Right renal pelvis (tissue), 4 donors: ENCODE results near the gene GFOD1. TPM values are rescaled to one million over a fixed set of nuclear protein-coding genes. Genes with fewer than 3 reads are reported as not detected.

ENCODE experiments used
- DNase-seq, 4 donors: peaks; one replicate each; pipeline ENCODE4 v3.0.0-alpha.2; 2013; ENCODE audit warnings: low read depth in 4 of 4, low spot score in 3 of 4, missing footprints in 1 of 4
- polyA plus RNA-seq, 4 donors: library from polyadenylated mRNA; unstranded; fragments of 120-200 nt; gene quantifications; one replicate each; pipeline ENCODE4 v1.2.1, GENCODE V29; 2013; ENCODE audit not compliant: insufficient read length in 4 of 4

Gene GFOD1
- polyA plus RNA-seq, 4 donors, result 1.3 to 2.1 (median 1.7) TPM

DNA sequence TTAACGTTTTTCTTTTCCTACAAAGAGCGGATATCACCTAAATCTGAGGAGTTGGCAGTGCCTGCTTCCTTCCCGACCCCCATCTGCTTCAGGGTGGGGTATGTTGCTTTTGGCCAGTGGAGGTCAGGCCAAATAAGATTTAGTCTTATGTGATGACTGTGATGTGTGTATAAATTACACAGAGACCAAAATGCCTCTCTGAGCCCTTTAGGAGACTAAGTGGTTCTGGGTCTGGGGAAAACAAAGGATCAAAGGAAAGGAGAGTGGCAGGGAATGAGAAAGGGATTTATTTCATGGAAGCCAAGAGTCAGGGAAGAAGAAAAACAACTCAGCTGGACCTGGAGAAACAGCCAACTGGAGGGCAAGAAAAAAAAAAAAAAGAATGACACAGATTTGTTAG, 120.0 kb downstream of the GFOD1 start:
- DNase-seq, result no peak

DNA sequence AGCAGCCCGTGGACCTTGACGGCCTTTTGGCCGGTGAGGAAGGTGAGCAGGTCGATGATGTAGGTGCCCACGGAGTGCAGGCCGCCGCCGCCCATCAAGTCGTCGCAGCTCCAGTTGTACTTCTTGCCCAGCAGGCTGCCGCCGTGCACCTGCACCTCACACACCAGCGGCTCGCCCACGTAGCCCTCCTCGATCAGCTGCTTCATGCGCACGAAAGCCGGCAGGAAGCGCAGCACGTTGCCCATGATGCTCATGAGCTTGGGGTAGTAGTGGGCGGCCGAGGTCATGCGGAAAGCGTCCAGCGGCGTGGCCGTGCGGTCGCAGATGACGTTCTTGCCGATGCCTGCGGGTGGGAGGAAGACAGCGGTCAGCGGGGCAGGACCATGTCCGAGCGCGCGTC, 122.1 kb downstream of the GFOD1 start:
- no peak for DNase-seq

DNA sequence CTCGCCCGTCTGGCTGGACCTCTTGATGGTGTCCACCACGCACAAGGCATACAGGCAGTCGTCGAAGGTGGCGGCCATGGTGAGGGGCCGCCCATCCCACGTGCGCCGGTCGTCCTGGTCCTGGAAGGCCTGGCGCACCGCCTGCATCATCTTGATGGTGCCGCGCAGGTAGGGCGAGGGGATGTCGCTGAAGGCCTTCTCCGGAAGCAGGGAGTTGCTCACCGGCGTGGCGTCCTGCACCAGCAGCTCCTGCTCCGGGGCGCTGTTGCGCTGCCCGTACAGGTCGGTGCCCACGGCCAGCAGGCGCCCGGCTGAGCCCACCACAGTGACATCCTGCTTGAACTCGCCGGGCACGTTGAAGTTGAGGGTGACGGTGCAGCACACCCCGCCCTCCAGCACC, 122.6 kb downstream of the GFOD1 start:
- no peak for DNase-seq

DNA sequence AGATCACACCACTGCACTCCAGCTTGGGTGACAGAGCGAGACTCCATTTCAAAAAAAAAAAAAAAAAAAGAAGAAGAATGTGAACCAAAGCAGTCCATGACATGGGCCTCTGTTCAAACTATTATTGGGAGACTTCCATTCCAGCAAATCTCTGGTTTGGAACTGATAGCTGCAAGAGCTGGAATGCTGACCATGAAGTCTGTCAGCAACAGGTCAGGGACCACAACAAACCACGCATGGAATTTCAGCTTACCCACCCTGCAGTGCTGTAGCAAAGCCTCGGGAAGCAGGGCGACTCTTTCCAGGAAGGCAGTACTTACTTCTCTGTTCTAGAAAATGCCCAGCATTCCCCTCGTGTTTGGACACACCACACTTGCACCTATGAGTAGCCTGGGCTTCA, 125.0 kb downstream of the GFOD1 start:
- no peak for DNase-seq

DNA sequence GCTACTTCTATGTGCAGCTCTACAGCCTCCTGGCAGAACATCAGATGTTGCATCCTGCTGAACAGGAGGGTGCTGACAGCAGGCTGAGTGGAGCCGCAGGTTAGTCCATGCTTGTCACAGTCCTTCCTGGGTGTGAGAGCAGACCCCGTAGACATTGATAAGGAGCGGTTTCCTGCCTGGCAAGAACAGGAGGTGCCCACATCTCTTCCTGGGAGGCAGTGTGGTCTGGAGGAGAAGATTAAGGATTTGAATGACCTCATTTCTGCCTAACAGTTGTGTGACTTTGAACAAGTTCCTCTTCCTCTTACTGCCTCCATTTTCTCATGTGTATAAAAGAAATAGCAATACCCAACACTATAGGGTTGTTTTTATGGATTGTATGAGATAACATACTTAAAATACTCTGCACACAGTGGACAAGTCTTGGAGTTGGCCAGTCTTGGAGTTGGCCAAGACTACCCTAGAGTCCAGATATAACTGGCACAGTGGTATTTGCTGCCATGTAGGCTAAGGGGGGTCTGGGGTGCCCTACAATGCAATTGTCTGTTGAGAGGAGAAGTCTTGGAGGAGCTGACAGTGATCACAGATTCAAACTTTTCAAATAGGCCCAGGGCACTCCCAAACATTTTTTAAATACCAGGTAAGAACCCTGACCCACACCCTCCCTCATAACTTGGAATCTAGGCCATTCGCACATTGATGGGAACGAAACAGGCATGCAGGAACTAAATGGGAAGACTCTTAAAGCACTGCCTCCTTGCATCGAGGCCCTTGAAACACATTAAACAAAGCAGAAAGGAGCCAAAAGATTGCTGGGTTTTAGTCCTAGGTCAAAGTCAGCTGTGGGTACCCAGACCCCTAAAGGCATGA, 126.5 kb downstream of the GFOD1 start:
- DNase-seq, result no peak

DNA sequence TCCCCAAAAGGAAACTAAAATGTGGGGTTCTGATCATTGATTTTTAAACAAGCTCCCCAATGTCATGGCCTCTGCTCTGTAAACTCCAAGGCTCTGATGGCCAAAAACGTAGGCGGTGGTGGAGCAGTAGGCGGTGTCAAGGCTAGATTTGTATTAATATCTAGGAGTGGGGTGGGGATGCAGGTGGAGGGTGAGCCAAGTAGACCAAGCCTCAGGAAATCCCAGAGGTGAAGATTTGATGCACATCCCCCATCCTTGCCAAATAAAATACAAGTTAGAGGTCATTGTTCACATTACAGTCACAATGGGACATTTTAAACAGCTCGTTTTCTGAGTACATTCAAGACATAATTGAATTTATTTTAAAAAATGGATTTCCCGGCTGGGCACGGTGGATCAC, 128.1 kb downstream of the GFOD1 start:
- no peak for DNase-seq

DNA sequence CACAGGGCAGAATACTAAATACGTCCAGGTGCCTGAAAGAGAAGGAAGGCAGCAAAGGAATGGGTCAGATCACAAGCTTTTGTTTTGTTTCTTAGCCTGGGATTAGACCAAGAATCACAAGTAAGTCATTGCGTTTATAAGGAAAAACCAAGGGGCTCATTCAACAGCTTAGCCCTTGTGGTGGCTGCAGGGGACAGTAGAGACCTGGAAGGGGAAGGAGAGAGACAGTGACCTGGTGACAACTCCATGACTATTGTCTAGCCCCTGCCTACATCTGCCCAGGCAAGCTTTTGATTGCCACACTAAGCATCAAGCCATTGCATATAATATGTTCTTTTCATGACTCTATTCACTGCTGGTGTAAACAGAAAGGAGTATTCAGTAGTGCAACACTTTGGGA, 128.9 kb downstream of the GFOD1 start:
- no peak for DNase-seq

DNA sequence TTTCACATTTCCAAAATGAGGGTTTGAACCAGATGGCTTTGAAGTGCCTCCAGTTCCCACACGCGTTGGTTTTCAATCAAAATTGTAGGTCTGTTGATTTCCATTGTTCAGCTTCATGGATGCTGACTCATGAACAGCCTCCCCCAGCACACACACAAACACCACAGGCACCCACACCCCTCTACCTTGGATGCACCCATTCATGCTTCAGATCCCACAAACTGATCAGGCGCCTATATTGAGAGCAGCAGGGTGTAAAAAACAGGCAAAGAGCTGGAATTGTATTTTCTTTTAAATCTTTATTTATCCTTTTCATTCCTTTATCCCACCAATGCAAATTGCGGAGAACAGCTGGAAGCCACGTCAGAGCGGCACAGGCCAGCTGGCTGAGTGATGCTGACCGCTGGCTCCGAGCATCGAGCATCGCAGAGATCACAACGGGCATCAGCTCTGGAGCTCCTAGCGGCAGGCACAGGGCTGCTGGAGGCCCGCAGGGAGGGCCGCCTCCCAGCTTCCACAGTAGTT, 129.8 kb downstream of the GFOD1 start:
- DNase-seq, result no peak

DNA sequence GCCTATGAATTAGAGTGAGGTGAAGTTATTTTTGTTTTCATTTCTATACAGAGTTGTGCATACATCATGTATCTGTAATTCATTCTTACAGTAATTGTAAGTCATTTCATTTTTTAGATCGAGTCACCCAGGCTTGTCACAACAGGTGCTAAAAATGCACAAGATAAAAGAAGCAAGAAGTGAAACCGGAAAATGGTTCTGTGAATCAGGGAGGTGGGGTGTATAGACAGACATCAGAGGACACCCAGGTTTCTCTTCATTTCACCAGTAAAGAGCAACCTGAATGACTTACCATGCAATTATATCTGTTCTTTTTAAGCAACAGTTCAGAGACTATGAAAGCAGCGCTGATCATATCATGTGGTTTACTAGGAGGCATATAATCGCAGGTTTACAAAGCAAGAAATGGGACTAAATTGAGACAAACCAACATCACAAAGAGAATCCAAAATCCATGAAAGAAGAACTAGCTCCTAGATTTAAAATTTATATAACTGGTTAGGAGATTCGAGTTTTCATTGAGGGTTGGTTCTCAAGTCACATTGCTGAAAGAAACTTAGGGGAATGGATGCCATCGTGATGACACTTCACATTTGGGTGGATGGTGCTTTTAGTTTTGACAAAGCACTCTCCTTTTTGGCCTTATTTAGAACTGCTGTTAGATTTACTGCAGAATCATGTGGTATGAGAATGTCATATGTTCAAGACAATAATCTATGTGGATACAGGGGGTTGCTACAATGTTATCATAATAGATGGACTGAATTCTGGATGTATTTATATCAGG, 131.2 kb downstream of the GFOD1 start:
- no peak for DNase-seq

DNA sequence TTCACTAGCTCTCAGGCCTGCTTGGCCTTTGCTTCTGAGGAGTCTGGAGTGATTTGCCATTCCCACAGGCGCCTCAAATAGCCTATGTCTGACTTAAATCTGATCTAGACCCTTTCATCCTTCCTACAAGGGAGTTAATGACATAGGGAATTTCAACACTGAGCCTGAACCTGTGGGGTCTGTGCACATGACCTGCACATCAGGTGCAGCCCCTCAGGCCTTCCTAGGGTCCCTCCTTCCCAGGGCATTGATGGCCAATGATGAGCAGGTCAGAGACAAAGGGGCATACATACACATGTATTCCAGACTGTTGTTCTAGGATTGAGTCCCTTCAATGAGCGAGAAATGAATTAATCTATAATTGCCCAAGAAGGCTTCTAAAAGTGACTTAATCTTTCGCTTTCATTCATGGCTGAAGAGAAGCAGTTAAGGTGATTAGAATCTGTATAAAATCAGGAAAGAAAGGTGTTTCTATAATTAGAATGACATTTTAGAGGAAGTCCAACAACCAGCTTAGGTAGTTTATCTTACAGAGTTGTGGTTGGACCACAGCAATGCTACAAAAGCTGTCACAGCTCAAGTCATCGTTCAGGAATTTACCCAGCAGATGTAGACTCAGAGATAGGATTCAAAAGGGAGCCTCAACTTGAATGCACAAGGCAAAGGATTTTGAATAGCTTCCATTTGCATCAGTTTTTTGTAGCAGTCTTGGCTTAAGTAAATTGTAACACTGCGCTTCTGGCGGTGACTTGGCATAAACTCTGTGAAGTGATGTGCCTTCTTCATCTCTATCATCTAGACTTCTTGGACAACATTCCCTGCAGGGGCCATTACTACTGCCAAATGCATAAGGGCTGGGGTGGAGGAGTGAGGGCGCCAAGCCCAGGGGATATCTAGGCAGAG, 132.1 kb downstream of the GFOD1 start:
- DNase-seq, result no peak

DNA sequence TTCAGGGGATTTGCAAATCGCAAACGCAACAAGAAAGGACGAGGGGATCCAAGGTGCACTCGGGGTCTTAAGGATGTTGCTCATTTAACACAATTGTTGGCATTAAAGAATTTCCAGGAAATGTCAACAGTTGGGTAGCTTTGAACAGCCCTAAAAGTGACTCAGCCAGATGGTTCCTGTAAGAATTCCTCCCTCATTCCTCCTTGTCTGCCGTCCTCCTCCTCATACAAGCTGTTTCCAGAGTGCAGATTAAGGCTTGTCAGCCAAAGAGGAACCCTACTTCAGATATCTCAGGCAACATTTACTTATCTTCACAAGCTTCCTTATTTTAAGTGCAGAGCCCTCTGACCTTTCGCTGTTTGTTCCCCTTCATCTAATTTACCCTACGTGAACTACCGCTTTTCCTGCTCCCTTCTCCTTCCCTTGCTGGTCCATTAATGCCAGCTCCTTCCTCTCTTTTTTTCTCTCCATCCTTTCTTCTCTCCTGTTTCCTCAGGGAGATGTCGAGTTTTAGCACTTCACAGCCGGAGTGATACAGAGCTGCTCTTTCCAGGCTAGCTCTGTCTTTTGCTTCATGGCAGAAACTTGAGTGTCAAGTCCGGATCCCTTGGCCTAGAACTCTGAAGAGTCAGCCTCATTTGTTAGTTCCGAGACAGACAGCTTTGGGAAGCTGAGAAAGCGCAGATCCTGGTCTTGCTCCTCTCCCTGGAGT, 132.9 kb downstream of the GFOD1 start:
- DNase-seq, result peak in 1 of 4 donors; percentile 20

DNA sequence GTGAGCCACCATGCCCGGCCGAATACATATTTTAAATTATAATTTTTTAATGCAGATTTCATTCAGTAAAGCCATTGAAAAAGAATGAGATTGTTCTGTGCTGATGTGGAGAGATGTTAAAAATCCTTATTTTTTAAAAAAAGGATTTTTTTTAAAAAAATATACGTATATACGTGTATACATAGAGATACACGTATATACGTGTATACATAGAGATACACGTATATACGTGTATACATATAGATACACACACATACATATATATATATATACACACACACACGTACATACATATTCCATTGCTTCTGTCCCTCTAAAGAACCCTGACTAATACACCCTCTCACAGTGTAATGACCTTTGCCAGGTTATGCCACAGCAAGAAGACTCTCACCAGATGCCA, 135.2 kb downstream of the GFOD1 start:
- DNase-seq, result no peak

DNA sequence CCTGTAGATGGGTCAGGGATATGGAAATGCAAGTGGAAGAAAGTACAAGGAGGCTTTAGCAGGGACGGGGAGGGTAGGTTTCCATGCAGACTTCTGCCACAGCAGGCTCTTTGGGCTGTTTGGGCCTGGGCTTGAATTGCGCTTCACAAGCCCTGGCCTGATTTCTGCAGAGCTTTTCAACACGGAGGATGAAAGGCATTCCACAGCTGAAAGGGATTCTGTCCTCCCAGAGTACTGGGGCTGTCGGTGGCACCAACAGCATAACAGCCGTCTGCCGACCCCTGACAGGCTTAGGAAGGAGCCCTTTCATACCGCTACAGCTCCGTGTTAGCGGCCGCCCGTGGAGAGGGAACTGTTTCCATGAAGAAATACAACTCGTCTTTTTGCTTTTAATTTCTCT, 136.1 kb downstream of the GFOD1 start:
- DNase-seq, result no peak

DNA sequence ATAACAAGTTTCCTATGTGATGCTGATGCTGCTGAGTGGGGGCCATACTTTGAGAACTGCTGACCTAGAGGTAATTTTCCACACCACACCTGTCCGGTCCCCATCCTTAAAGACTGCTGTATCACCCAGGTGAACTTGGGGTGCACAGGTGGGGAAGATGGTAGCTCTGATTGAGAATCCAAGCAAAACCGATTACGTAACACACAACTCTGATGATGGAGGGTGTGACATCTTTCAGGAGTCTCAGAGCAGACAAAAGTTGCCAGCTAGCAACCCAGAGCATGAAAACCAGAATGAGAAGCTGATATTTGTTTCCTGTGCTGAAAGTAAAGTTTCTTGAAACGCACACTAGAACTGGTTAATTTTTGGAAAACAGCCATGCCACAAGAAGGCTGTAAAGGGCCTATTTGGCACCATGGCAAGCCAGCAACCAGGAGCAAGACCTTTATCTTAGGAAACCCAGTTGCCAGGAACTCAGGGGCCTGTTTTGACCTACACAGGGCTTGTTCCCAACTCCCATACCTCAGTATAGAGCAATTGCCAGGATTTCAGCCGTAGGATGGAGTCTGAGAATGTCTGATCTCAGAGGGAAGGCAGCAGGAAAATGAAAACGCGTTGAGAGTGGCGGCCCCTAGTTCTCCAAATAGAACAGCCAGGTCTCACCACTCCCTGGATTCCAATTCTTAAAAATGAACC, 137.4 kb downstream of the GFOD1 start:
- no peak for DNase-seq

DNA sequence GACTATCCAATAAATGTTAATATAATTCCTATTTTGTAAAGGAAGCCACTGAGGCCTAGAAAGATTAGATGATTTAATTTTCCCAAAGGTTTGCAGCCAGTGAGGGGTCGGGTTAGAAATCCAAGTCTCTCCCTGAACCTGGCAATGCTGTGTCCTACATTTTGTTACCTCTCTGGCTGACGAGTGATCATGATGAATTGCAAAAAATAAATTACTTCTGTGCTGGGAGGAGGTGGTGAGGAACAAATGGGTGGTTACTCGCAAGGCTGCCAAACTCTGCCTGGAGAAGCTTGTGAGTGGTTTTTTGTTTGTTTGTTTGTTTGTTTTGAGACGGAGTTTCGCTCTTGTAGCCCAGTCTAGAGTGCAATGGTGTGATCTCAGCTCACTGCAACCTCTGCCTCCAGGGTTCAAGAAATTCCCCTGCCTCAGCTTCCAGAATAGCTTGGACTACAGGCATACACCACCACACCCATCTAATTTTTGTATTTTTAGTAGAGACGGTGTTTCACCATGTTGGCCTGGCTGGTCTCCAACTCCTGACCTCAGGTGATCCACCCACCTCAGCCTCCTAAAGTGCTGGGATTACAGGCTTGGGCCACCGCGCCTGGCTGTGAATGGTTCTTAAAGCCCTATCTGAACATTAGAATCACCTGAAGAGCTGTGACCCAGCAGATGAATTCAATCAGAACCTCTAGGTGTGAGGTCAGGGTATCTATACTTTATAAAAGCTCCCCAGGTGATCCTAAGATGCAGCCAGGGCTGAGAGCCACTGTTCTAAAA, 138.9 kb downstream of the GFOD1 start:
- no peak for DNase-seq

DNA sequence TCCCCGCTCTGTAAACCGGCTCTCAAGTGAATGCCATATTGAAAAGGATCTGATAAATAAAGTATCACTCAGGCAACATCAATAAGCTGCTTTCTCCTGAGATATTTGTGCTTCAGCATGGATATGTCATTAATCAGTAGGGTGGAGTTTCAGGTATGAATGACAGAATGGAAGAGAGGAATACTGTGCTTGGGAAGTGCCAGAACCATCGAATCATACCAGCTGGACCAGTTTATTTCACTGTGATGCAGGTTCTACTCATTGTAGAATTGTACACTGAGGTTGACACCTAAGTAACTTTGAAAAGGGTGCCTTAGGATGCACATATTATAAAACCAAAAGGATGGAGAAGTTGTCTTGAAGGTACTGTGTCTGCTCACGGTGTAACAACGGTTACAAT, 141.2 kb downstream of the GFOD1 start:
- no peak for DNase-seq

DNA sequence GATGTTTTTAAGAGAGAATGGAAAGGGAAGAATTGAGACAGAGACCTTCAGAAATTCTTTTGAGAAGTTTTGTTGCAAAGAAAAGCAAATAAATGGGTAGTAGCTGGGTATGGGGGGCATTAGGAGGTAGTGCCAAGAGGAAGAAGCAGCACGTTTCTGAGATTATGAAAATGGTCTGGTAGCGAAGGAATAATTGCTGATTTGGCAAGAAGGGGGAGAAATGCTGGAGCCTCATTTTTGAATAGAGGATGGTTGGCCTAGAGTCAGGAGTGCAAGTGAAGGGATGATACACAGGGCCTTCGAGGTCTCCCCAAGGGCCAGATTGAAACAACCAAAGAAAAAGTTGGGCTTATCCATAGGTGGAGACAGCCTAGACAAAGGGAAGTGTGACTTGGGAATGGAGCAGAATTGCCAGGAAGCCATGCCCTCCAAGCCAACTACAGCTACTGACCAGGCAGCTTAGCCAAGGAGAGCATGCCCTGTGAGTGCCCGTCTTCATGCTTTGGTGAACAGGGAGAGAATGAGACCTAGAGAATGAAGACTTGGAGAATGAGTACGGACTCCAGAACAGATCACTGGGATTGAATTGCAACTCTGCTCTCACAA, 144.9 kb downstream of the GFOD1 start:
- DNase-seq, result no peak
